ENCODE data around the gene DBNL. TPM values are rescaled to one million over a fixed set of nuclear protein-coding genes. Genes with fewer than 3 reads are reported as not detected.

DBNL gene
- total and polyA plus RNA-seq, 3 donors from 2014 or later, result 50.0 to 72.7 (median 61.4) TPM

DNA sequence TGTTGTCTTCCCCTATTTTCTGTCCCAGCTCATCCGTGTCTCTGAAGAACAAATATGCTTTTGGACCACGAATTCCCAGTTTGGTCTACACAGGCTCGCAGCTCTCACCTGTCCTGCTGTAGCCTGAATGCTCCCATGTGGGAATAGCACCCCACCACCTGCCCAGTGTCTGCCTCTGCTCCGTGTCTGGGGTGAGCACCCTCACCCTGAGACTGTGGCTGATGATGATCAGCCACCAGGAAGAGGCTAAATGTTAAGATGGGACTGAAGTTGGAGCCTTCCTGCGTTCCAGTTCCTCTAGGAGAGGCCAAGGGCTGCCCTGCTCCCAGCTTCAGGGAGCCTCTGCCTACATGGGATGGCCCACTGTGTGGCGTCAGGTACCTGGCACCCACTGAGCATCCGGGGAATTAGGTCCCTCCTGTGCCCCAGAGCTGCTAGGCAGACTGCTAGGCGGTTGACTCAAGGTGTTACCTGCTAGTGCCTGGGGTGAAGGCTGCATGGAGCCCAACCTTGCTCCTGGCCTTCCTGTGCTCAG is 17.2 kb downstream of the DBNL start:
- no peaks in the 10 kb centered on the region for H3K9me3 ChIP-seq
- DNase-seq, result no peak
- 74 to 81% methylated on average over 6 to 8 of the region's 8 CpGs for WGBS, 2 donors
- no peaks in the 10 kb centered on the region for H3K36me3 ChIP-seq (ENCODE audit: low read depth, missing control alignments)
- no peaks in the 10 kb centered on the region for H3K27me3 ChIP-seq
- H3K4me3 ChIP-seq, result no peak overlapping the region
- TF ChIP-seq, protein P1, sequence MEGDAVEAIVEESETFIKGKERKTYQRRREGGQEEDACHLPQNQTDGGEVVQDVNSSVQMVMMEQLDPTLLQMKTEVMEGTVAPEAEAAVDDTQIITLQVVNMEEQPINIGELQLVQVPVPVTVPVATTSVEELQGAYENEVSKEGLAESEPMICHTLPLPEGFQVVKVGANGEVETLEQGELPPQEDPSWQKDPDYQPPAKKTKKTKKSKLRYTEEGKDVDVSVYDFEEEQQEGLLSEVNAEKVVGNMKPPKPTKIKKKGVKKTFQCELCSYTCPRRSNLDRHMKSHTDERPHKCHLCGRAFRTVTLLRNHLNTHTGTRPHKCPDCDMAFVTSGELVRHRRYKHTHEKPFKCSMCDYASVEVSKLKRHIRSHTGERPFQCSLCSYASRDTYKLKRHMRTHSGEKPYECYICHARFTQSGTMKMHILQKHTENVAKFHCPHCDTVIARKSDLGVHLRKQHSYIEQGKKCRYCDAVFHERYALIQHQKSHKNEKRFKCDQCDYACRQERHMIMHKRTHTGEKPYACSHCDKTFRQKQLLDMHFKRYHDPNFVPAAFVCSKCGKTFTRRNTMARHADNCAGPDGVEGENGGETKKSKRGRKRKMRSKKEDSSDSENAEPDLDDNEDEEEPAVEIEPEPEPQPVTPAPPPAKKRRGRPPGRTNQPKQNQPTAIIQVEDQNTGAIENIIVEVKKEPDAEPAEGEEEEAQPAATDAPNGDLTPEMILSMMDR (IDR thresholded peaks at IDR 0.05), result no peak
- TF ChIP-seq POLR2A (IDR thresholded peaks at IDR 0.05), result no peak
- intact Hi-C loops (cut with DNase I; ENCODE audit: low total_unique reads), result no loop called here
- no peak overlapping the region for H3K27ac ChIP-seq
- peaks cover 22% of the 10 kb centered on the region for H3K4me1 ChIP-seq

DNA sequence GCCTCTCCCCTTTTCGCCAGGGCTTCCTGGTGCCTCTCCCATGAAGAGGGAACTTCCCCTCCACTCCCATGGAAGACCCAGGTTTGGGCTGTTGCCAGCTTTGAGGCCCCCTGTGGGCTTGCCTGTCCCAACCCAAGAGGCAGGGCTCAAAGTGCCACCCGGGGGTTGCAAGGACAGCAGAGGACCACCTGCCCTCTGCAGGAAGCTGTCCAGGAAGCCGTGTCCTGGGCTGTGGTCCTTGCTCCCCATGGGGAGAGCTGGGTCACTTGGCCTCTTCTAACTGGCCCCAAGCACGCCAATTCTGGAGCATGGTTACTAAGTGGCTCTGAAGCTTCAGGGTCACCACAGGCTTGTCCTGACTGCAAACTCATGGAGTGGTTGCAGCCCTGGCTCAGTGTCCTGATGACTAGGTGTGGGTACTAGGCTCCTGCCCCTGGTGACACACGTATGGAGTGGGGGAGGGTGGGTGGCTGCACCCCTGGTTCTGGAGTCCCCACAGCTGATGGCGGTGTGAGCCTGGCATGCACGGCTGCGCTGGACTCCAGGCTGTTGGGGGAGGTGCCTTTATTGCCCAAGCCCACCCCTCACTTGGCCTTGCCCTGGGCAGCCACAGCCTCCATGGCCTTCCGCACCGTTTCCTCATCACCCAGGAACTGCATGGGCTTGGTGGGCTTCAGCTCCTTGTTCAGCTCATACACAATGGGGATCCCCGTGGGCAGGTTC is 17.8 kb downstream of the DBNL start:
- 76 to 87% methylated on average over 6 to 11 of the region's 11 CpGs for WGBS, 2 donors
- Histone ChIP-seq H3K4me3 (no peak overlapping the region), H3K4me1 (peaks cover 22% of the 10 kb centered on the region), H3K36me3 (ENCODE audit: low read depth, missing control alignments) (no peaks in the 10 kb centered on the region), H3K27me3 (no peaks in the 10 kb centered on the region), H3K9me3 (no peaks in the 10 kb centered on the region), H3K27ac (no peak overlapping the region)
- intact Hi-C loops (cut with DNase I; ENCODE audit: low total_unique reads), result no loop called here
- DNase-seq, result no peak
- TF ChIP-seq, protein P1 (IDR thresholded peaks at IDR 0.05), result no peak
- no peak for TF ChIP-seq POLR2A (IDR thresholded peaks at IDR 0.05)

DNA sequence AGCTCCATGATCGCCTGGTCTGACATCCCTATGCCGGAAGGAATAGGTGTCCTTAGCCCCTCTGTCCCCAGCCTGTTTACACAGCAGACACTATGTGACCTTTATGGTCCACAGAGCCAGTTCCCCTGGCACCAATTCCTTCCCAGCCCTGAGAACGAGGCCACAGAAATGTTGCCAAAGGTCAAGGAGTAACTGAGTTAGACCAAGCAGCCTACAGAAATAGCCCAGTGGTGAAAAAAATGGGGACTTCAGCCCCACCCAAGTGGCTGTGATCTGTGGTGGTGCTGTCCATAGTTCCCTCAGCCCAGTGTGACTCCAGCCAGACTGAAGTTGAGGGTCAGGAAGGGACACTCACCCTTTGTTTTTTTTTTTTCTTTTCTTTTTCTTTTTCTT is 18.4 kb downstream of the DBNL start:
- intact Hi-C loops (cut with DNase I; ENCODE audit: low total_unique reads), result no loop called here
- no peaks in the 10 kb centered on the region for H3K27me3 ChIP-seq
- no peaks in the 10 kb centered on the region for H3K36me3 ChIP-seq (ENCODE audit: low read depth, missing control alignments)
- H3K4me1 ChIP-seq, result peaks cover 22% of the 10 kb centered on the region
- H3K27ac ChIP-seq, result no peak overlapping the region
- no peak for DNase-seq
- WGBS, 2 donors, result 50 to 64% methylated on average over 3 of the region's 3 CpGs
- TF ChIP-seq, protein P1 (IDR thresholded peaks at IDR 0.05), result no peak
- no peak for TF ChIP-seq POLR2A (IDR thresholded peaks at IDR 0.05)
- no peak overlapping the region for H3K4me3 ChIP-seq
- no peaks in the 10 kb centered on the region for H3K9me3 ChIP-seq

DNA sequence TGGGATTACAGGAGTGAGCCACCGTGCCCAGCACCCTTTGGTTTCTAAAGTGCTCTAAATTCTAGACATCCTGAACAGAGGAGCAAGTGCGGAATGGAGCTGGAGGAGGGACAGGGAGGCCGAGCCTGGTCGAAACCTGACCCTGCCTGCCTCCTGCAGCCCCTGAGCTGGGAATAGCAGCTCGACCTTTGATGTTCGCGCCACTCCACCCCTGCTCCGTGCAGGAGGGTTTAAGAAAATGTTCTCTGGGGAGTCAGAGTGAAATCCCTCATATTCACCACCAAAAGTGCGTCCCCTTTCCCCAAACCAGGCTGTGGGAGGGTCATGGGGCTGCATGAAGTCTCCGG is 19.0 kb downstream of the DBNL start:
- 74 to 82% methylated on average over 10 of the region's 10 CpGs for WGBS, 2 donors
- Histone ChIP-seq H3K27me3 (no peaks in the 10 kb centered on the region), H3K27ac (no peak overlapping the region), H3K4me3 (no peak overlapping the region), H3K9me3 (no peaks in the 10 kb centered on the region), H3K4me1 (peaks cover 22% of the 10 kb centered on the region), H3K36me3 (ENCODE audit: low read depth, missing control alignments) (no peaks in the 10 kb centered on the region)
- intact Hi-C loops (cut with DNase I; ENCODE audit: low total_unique reads), result no loop called here
- no peak for TF ChIP-seq POLR2A (IDR thresholded peaks at IDR 0.05)
- TF ChIP-seq, protein P1 (IDR thresholded peaks at IDR 0.05), result no peak
- no peak for DNase-seq

All from testis (tissue), 3 donors.